ENCODE measurements around the gene TROAP.

TROAP gene

DNA sequence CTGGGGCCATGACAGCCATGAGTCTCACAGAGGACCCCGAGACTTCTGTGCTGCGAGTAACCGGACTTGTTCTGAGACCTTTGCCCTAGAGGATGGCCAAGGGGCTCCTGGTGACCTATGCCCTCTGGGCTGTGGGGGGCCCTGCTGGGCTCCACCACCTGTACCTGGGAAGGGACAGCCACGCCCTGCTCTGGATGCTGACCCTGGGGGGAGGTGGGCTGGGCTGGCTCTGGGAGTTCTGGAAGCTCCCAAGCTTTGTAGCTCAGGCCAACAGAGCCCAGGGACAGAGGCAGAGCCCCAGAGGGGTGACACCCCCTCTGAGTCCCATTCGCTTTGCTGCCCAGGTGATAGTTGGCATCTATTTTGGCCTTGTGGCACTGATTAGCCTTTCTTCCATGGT is 25.7 kb downstream of the TROAP start:
- H3K9me3 ChIP-seq (ENCODE audit: low read length) = no peaks in the 10 kb centered on the region
- peaks cover 67 to 71% of the 10 kb centered on the region in 2 donors for H3K27me3 ChIP-seq (ENCODE audit: control insufficient read depth in 1 of 2, insufficient read depth in 2 of 2, low read length in 2 of 2)
- H3K9ac ChIP-seq (ENCODE audit: low read length) = no peak overlapping the region
- no peak overlapping the region for H3K4me3 ChIP-seq (ENCODE audit: low read depth in 1 of 2, low read length in 2 of 2)
- no peak overlapping the region for H3K27ac ChIP-seq (ENCODE audit: low read depth, low read length)
- peaks cover 33% of the 10 kb centered on the region for H3K4me1 ChIP-seq (ENCODE audit: insufficient read depth, low read length)
- no peaks in the 10 kb centered on the region for H3K36me3 ChIP-seq (ENCODE audit: insufficient read depth, low read length)

DNA sequence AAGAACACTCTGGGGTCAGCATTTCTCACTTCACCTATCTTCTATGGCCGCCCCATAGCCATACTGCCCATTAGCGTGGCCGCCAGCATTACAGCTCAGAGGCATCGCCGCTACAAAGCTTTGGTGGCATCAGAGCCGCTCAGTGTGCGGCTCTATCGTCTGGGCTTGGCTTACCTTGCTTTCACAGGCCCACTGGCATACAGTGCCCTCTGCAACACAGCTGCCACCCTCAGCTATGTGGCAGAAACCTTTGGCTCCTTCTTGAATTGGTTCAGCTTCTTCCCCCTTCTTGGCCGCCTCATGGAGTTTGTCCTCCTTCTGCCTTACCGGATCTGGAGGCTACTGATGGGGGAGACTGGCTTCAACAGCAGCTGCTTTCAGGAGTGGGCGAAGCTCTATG is 26.2 kb downstream of the TROAP start:
- Histone ChIP-seq H3K36me3 (ENCODE audit: insufficient read depth, low read length) (no peaks in the 10 kb centered on the region), H3K4me1 (ENCODE audit: insufficient read depth, low read length) (peaks cover 29% of the 10 kb centered on the region), H3K27me3 (ENCODE audit: control insufficient read depth in 1 of 2, insufficient read depth in 2 of 2, low read length in 2 of 2) (peaks cover 62 to 66% of the 10 kb centered on the region in 2 donors), H3K4me3 (ENCODE audit: low read depth in 1 of 2, low read length in 2 of 2) (no peak overlapping the region), H3K9ac (ENCODE audit: low read length) (no peak overlapping the region), H3K27ac (ENCODE audit: low read depth, low read length) (no peak overlapping the region), H3K9me3 (ENCODE audit: low read length) (no peaks in the 10 kb centered on the region)

- peaks cover 35 to 38% of the 10 kb centered on the region in 2 donors for H3K27me3 ChIP-seq (ENCODE audit: control insufficient read depth in 1 of 2, insufficient read depth in 2 of 2, low read length in 2 of 2)
- H3K4me3 ChIP-seq (ENCODE audit: low read depth in 1 of 2, low read length in 2 of 2) = no peak overlapping the region
- peaks cover 10% of the 10 kb centered on the region for H3K4me1 ChIP-seq (ENCODE audit: insufficient read depth, low read length)
- H3K9ac ChIP-seq (ENCODE audit: low read length) = no peak overlapping the region
- no peak overlapping the region for H3K27ac ChIP-seq (ENCODE audit: low read depth, low read length)
- H3K36me3 ChIP-seq (ENCODE audit: insufficient read depth, low read length) = no peaks in the 10 kb centered on the region
- H3K9me3 ChIP-seq (ENCODE audit: low read length) = no peaks in the 10 kb centered on the region
Observed at GRCh38 chr12:49352351-49352750, 29.3 kb downstream of the TROAP start.

- Histone ChIP-seq H3K9ac (ENCODE audit: low read length) (no peak overlapping the region), H3K36me3 (ENCODE audit: insufficient read depth, low read length) (no peaks in the 10 kb centered on the region), H3K4me3 (ENCODE audit: low read depth in 1 of 2, low read length in 2 of 2) (no peak overlapping the region), H3K4me1 (ENCODE audit: insufficient read depth, low read length) (peaks cover 3% of the 10 kb centered on the region), H3K27me3 (ENCODE audit: control insufficient read depth in 1 of 2, insufficient read depth in 2 of 2, low read length in 2 of 2) (peaks cover 8 to 13% of the 10 kb centered on the region in 2 donors), H3K9me3 (ENCODE audit: low read length) (no peaks in the 10 kb centered on the region), H3K27ac (ENCODE audit: low read depth, low read length) (no peak overlapping the region)
Observed at GRCh38 chr12:49355913-49356312, 32.9 kb downstream of the TROAP start.

DNA sequence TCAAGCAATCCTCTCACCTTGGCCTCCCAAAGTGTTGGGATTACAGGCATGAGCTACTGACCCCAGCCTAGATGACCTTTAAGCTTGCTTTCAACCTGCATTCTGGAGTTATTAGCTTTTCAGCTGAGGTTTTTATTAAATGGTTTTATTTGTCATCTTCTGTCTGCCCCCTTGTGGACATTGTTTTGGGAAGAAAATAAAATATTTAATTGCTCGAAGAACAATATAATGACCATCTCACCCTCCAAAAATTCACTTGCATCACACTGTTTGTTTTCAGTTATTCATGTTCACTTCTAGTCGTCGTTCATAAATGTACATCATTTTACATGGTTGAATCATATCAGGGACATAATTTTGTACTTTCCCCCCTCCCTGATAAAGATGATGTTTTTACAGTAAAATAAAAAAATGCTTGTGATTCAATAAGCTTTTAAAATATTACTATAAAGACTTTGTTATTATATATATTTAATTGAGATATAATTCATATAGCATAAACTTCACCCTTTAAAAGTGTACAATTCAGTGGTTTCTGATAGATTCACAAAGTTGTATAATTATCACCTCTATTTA is 34.1 kb downstream of the TROAP start:
- peaks cover 3% of the 10 kb centered on the region for H3K4me1 ChIP-seq (ENCODE audit: insufficient read depth, low read length)
- H3K4me3 ChIP-seq (ENCODE audit: low read depth in 1 of 2, low read length in 2 of 2) = no peak overlapping the region
- H3K9ac ChIP-seq (ENCODE audit: low read length) = no peak overlapping the region
- H3K27me3 ChIP-seq (ENCODE audit: control insufficient read depth in 1 of 2, insufficient read depth in 2 of 2, low read length in 2 of 2) = peaks cover 0 to 8% of the 10 kb centered on the region in 2 donors
- no peak overlapping the region for H3K27ac ChIP-seq (ENCODE audit: low read depth, low read length)
- no peaks in the 10 kb centered on the region for H3K9me3 ChIP-seq (ENCODE audit: low read length)
- H3K36me3 ChIP-seq (ENCODE audit: insufficient read depth, low read length) = no peaks in the 10 kb centered on the region

DNA sequence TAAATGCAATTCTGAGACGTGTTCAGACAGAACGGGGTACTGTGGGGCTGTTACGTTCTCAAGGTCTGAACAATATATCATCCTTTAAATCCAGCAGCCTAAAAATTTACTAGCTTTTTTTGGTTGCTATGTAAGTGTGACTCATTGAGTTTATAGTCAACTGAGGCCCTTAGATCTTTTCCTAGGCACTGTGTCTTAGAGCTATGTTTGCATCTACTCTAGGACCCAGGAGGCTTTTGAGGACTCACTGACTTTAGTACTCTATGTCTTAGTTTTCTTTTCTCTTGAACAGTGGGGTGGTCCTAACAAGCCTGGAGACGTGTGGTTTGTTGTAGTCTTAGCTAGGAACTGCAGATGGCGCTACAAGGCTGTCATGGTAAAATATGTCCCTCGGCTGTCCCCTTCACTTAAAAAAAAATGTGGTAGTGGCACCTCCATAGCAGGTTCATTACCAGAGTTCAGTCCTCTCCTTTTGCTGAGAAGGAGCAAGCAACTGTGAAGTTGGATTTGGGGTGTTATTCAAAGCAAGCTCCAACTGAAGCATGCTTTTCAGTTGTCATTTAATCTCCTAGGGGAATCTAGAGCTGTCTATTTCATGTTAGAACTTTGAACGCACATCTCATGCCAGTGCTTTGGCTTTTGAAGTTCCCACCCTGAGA is 35.6 kb downstream of the TROAP start:
- no peaks in the 10 kb centered on the region for H3K9me3 ChIP-seq (ENCODE audit: low read length)
- H3K27ac ChIP-seq (ENCODE audit: low read depth, low read length) = no peak overlapping the region
- H3K27me3 ChIP-seq (ENCODE audit: control insufficient read depth in 1 of 2, insufficient read depth in 2 of 2, low read length in 2 of 2) = no peaks in the 10 kb centered on the region
- H3K4me3 ChIP-seq (ENCODE audit: low read depth in 1 of 2, low read length in 2 of 2) = no peak overlapping the region
- peaks cover 3% of the 10 kb centered on the region for H3K4me1 ChIP-seq (ENCODE audit: insufficient read depth, low read length)
- H3K9ac ChIP-seq (ENCODE audit: low read length) = no peak overlapping the region
- no peaks in the 10 kb centered on the region for H3K36me3 ChIP-seq (ENCODE audit: insufficient read depth, low read length)

- Histone ChIP-seq H3K9ac (ENCODE audit: low read length) (no peak overlapping the region), H3K27me3 (ENCODE audit: control insufficient read depth in 1 of 2, insufficient read depth in 2 of 2, low read length in 2 of 2) (no peaks in the 10 kb centered on the region), H3K36me3 (ENCODE audit: insufficient read depth, low read length) (no peaks in the 10 kb centered on the region), H3K9me3 (ENCODE audit: low read length) (no peaks in the 10 kb centered on the region), H3K4me3 (ENCODE audit: low read depth in 1 of 2, low read length in 2 of 2) (no peak overlapping the region), H3K27ac (ENCODE audit: low read depth, low read length) (no peak overlapping the region), H3K4me1 (ENCODE audit: insufficient read depth, low read length) (peaks cover 3% of the 10 kb centered on the region)
Observed at GRCh38 chr12:49359671-49360070, 36.6 kb downstream of the TROAP start.

DNA sequence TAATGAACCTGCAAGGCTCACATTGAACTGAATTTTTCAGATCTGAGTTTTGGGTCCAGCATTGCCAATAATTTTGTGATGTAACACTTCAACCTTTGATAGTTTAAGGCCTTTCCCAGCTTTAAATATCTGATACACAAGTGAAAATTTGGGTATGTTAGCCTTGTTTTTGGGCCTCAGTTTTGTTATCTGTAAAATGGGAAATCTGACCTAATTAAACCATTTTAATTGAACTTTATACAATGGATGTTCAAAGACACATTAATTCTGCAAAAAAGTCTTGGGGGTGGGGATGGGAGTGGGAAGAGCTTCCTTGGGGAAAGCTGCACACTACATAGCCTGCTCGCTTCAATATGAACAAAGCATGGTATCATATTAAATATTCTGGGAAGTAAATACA is 39.0 kb downstream of the TROAP start:
- Histone ChIP-seq H3K4me3 (ENCODE audit: low read depth in 1 of 2, low read length in 2 of 2) (no peak overlapping the region), H3K9ac (ENCODE audit: low read length) (no peak overlapping the region), H3K27me3 (ENCODE audit: control insufficient read depth in 1 of 2, insufficient read depth in 2 of 2, low read length in 2 of 2) (no peaks in the 10 kb centered on the region), H3K9me3 (ENCODE audit: low read length) (no peaks in the 10 kb centered on the region), H3K36me3 (ENCODE audit: insufficient read depth, low read length) (no peaks in the 10 kb centered on the region), H3K4me1 (ENCODE audit: insufficient read depth, low read length) (peaks cover 3% of the 10 kb centered on the region), H3K27ac (ENCODE audit: low read depth, low read length) (no peak overlapping the region)

GRCh38 chr12:49364989-49365388 is 41.9 kb downstream of the TROAP start:
- H3K36me3 ChIP-seq (ENCODE audit: insufficient read depth, low read length) = no peaks in the 10 kb centered on the region
- H3K27ac ChIP-seq (ENCODE audit: low read depth, low read length) = no peak overlapping the region
- no peak overlapping the region for H3K4me3 ChIP-seq (ENCODE audit: low read depth in 1 of 2, low read length in 2 of 2)
- no peak overlapping the region for H3K9ac ChIP-seq (ENCODE audit: low read length)
- no peaks in the 10 kb centered on the region for H3K27me3 ChIP-seq (ENCODE audit: control insufficient read depth in 1 of 2, insufficient read depth in 2 of 2, low read length in 2 of 2)
- peaks cover 16% of the 10 kb centered on the region for H3K4me1 ChIP-seq (ENCODE audit: insufficient read depth, low read length)
- H3K9me3 ChIP-seq (ENCODE audit: low read length) = no peaks in the 10 kb centered on the region

GRCh38 chr12:49365542-49365941 is 42.5 kb downstream of the TROAP start:
- H3K4me3 ChIP-seq (ENCODE audit: low read depth in 1 of 2, low read length in 2 of 2) = no peak overlapping the region
- H3K27ac ChIP-seq (ENCODE audit: low read depth, low read length) = no peak overlapping the region

DNA sequence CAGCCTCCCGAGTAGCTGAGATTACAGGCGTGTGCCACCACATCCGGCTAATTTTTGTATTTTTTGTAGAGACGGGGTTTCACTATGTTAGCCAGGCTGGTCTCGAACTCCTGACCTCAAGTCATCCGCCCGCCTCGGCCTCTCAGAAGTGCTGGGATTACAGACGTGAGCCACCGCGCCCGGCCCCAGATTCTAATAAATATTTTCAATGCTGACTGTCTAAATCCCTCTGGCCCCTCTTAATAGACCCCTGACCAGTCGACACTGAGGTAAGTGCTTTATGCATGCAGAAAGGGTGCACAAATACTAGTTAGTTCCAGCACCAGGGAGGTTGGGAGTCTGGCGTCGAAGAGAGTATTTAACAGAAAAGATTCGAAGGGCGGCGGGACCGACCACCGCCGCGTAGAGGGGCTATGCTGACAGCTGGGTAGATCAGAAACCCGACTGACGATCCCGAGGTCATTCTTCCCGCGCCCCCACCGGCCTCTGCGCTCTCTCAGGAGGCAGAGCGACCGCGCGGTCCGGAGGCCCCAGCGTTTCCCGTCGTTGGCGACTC is 43.1 kb downstream of the TROAP start:
- peaks cover 17% of the 10 kb centered on the region for H3K4me1 ChIP-seq (ENCODE audit: insufficient read depth, low read length)

More at GRCh38 chr12:49365542-49365941, 42.5 kb downstream of the TROAP start:
- H3K9me3 ChIP-seq (ENCODE audit: low read length) = no peaks in the 10 kb centered on the region
- H3K36me3 ChIP-seq (ENCODE audit: insufficient read depth, low read length) = no peaks in the 10 kb centered on the region
- H3K27me3 ChIP-seq (ENCODE audit: control insufficient read depth in 1 of 2, insufficient read depth in 2 of 2, low read length in 2 of 2) = no peaks in the 10 kb centered on the region
- no peak overlapping the region for H3K9ac ChIP-seq (ENCODE audit: low read length)
- H3K4me1 ChIP-seq (ENCODE audit: insufficient read depth, low read length) = peaks cover 17% of the 10 kb centered on the region

More for the DNA sequence above, 43.1 kb downstream of the TROAP start:
- Histone ChIP-seq H3K9ac (ENCODE audit: low read length) (peak overlapping the region; percentile 66), H3K9me3 (ENCODE audit: low read length) (no peaks in the 10 kb centered on the region), H3K27ac (ENCODE audit: low read depth, low read length) (peak overlapping the region; percentile 96), H3K4me3 (ENCODE audit: low read depth in 1 of 2, low read length in 2 of 2) (peak overlapping the region; percentile 74 to 89), H3K36me3 (ENCODE audit: insufficient read depth, low read length) (no peaks in the 10 kb centered on the region), H3K27me3 (ENCODE audit: control insufficient read depth in 1 of 2, insufficient read depth in 2 of 2, low read length in 2 of 2) (no peaks in the 10 kb centered on the region)

Measured in muscle layer of colon (tissue), 2 donors.